ENCODE data around the gene GJC2.

GJC2 gene

GRCh38 chr1:228146417-228147150 lies 3.1 kb upstream of the GJC2 start:
- no peak for DNase-seq

DNA sequence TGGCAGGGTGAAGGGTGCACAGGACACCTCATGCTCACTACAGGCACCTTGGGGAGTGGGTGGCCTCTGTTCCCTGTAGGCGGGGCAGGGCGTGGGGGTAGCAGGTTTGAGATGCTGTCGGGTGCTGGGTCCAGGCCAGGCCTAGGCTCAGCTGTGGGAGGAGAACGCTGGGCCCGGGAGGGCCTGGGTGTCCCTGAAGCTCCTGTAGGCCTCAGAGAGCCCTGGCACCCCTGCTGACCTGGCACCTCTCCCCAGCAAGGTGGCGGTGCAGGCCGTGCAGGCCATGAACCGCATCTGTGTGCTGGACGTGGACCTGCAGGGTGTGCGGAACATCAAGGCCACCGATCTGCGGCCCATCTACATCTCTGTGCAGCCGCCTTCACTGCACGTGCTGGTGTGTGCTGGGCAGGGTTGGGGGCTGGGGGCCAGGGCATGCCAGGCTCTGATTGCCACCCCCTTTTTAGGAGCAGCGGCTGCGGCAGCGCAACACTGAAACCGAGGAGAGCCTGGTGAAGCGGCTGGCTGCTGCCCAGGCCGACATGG lies 2.5 kb upstream of the GJC2 start:
- no peak for DNase-seq

- DNase-seq: no peak
Measured at GRCh38 chr1:228147768-228148167, 2.0 kb upstream of the GJC2 start.

DNA sequence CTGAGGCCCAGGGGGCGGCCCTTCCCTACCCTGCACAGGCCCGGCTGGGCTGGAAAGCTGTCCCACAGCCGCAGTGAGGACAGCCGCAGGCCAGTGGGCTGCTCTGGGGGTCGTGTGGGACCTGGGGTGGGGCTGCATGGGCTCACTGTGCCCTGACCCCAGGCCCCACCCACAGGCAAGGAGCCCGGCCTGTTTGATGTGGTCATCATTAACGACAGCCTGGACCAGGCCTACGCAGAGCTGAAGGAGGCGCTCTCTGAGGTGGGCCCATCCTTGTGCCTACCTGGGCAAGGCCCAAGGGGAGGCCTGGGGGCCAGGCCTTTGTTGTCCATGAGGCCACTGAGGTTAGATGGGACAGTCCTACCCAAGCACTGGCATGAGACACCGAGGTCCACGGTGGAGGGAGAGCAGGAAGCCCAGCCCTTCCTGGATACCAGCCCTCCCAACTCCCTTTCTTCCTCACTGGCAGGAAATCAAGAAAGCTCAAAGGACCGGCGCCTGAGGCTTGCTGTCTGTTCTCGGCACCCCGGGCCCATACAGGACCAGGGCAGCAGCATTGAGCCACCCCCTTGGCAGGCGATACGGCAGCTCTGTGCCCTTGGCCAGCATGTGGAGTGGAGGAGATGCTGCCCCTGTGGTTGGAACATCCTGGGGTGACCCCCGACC lies 1.4 kb upstream of the GJC2 start:
- DNase-seq: no peak

GRCh38 chr1:228148935-228149405 lies 760 bp upstream of the GJC2 start:
- no peak for DNase-seq

- no peak for DNase-seq
Measured at GRCh38 chr1:228150120-228150460, 360 bp downstream of the GJC2 start.

DNA sequence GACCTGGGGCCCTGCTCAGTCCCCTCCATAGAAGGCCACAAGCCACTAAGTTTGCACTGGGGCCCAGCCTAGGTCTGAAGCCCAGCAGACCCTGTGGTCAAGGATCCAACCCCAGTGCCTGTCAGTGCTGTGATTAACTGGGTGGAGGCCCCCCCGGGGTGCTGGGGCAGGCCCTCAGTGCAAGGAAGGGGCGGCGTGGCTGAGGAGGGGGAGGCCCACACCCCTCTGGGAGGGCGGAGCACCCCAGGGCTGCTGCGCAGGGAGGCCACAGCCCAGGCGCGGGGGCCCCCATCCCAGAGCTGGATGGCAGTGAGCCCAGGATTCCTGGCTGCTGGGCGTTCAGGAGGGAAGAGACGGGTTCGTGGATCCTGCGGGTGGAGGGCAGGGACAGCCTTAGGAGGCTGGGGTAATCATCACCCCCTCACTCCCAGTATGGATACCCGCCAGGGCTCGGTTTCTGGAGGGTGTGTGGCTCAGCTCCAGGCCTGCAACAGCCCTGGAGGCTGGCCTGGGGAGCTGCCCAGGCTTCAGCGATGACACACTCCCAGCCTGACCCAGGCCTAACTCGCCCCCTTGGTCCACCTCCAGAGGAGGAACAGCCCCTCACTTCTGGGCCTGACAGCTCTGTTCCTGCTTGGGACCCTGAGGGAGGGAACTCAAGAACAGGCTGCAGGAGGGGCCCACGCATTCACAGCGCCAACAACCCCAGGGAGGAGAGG lies 890 bp downstream of the GJC2 start:
- no peak for DNase-seq

- DNase-seq: no peak
Measured at GRCh38 chr1:228151180-228151925, 1.6 kb downstream of the GJC2 start.

- DNase-seq: no peak
Measured at GRCh38 chr1:228152097-228152917, 2.6 kb downstream of the GJC2 start.

DNA sequence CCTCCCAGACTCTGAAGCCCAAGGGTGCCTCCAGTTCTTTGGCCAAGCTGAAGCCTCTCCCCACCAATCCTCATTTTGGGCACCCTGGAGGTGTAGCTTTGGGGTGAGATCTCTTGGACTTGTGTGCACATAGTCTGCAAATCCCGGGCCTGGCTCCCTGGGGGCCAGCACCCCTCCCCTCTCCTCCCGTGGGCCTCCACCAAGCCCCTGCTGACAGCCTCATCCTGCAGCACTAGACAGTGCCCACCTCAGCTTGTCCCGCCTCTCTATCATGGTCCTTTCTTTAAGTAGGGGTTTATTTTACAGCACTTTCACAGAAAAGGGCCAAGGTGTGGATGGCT lies 3.2 kb downstream of the GJC2 start:
- no peak for DNase-seq

DNA sequence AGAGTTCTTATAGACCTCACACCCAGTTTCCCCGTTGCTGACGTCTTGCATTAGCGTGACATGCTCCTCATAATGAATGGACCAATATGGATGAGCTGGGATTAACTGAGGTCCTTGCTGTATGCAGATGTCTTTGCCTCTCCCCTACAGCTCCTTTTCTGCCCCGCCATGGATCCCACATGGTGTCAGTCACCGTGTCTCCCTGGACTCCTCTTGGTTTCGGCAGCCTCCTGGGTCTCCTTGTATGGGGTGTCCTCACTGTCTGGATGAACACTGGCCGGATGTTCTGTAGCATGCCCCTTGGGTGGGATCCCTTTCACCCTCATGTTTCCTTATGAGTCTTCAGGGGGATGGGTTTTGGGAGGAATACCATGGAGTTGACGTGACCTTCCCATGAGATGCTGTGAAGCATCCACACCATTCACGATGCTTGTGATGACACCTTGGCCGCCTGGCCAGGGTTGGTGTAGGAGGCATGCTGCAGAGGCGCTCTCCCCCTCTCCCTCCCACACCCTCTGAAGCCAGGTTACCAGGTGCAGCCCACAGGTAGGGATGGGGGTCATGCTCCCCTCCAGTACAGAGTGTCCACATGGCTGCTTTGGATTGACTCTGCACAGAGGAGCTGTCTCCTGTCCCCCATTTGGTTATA lies 4.4 kb downstream of the GJC2 start:
- DNase-seq: no peak

DNA sequence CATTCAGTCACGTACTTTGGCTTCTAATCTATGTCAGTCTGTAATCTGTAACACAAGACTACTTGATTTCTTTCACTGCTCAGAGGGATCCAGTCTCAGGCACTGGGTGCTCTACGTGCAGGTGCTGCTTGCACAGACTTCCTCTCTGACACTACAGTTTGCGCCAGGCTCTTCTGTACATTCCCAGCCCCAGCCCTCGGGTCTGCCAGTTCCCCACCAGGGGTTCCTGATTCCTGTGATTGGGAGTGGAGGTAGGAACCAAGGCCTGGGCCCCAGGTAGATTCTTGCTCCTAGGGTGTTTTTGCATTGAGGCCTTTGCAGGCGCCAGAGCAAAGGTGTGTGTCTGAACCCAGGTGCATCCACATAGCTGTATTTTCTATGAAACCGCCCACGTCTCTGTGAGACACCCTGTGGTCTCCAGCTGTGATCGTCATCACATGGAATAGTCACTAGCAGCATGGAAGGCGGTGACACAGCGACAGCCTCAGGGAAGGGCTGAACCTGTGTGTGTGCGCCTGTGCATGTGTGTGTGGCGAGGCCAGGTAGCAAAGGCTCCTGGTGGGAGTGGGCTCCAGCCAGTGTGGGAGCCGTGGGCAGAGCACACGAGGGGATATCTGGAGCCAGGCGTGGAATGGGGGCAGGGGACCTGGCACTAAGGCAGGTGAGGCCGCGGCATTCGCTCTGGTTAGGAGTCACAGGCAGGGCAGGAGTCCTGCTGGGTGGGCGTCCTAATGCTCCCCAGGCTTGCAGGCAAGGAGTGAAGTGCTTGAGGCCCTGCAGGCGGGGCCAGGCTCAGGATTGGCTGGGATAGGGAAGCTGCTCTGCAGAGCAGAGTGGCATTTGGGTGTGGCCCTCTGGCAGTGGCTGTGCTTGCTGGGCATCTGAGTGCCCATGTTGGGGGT lies 5.2 kb downstream of the GJC2 start:
- no peak for DNase-seq

DNA sequence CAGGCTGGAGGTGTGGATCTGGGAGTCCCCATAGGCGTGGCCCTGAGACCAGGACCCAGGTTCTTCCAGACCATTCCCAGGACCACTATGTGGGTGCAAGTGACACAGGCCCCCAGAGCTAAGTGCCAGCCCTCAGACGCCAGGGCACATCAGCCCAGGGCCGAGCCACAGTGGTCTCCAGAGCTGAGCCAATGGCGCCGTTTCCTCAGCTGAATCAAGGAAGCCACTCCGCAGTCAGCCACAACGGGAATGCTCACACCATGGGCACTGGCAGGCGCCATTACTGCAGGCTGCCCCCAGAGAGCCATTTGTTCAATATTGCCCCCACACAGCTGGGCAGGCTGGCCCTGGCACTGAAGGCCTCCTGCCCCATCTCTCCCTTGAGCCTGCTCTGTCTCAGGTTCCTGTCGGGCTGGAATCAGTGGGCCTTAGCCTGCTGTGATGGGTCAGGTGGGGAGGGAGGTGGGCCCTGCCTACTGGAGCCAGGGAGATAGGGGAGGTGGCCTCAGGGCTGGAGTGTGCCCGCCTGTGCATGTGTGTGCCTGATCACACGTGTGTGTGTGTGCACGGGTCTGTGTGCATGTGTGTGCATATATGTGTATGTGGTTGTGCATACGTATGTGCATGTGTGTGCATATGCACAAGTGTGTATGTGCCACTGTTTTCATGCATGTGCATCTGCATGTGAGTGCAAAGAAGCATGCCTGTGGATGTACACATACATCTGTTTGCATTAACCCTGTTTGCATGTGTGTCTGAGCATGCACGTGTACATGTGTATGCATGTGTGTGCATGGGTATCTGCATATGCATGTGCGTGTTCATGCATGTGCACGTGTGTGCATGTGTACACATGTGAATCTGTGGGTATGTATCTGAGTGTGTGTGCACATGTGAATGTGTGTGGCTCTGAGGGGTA lies 6.1 kb downstream of the GJC2 start:
- no peak for DNase-seq

DNA sequence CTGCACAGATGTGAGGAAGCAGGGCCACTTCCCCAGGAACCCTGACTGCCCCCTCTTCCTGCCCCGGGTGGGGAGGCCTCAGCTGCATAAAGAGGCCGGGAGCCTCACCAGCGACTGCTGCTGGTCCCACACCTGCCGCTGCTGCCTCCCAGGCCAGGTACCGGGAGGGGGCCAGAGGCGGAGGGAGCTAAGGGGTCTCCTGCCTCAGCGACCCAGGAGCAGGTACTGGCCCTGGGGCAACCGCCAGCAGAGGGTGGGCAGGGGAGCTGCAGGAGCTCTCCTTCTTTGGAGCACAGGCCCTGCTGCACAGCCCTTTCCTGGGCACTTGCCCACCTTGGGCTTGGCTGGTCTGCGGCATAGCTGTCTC lies 6.8 kb downstream of the GJC2 start:
- no peak for DNase-seq

DNA sequence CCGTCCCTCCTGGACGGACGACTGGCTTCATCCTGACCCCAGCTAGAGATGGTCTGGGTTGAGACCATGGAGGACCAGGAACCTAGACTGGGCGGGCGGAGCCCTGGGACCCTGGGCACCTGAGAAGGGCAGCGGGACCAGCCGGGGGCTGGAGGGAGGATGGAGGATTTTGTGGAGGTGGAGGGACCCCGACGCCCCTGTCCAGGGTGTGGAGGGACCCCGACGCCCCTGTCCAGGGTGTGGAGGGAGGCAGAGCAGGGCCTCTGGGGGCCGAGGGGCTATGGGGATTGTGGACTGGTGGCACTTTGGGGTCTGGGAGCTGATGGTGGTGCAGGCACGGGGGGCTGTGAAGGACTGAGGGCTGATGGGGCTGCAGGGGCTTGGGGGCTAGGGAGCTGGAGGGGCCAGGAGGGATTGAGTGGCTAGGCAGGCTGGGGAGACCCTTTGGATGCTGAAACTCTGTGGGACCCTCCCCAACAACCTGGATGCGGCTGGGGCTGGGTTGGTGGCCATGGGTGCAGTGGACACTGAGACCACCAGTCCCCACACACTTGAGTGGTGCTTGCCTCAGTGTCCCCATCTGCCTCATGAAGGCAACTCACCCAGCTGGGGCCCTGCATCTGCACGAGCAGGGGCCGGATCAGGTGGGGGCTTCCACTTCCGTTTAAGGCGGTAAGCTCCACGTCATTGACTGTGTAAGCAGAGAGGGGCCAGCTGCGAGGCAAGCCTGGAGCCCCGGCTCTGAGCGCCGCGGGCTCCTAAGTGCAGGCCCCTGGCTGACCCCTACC lies 7.4 kb downstream of the GJC2 start:
- no peak for DNase-seq

DNA sequence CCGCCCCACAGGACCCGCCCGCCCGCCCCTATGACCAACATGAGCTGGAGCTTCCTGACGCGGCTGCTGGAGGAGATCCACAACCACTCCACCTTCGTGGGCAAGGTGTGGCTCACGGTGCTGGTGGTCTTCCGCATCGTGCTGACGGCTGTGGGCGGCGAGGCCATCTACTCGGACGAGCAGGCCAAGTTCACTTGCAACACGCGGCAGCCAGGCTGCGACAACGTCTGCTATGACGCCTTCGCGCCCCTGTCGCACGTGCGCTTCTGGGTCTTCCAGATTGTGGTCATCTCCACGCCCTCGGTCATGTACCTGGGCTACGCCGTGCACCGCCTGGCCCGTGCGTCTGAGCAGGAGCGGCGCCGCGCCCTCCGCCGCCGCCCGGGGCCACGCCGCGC lies 8.0 kb downstream of the GJC2 start:
- no peak for DNase-seq

- no peak for DNase-seq
Measured at GRCh38 chr1:228158151-228159007, 8.6 kb downstream of the GJC2 start.

Data from MV-4-11 (cell line).